Fibroblast of lung (primary cell): ENCODE measurements around the gene RACGAP1.

ENCODE experiments used
- EZH2 ChIP-seq: IDR thresholded peaks from 2 replicates; pipeline ENCODE4 v1.5.1; 2012; ENCODE audit warnings: low read length, control low read depth, mild to moderate bottlenecking; ENCODE audit errors: missing control alignments
- TF ChIP-seq, protein P1 (sequence below), 2 donors: IDR thresholded peaks in 1 of 2; conservative IDR thresholded peaks in 1 of 2; 1 replicate in 1 of 2; 2 replicates in 1 of 2; pipeline ENCODE4 v1.5.1; 2011 to 2012; ENCODE audit warnings: low read length in 2 of 2, control low read depth in 1 of 2, inconsistent platforms in 1 of 2, low read depth in 1 of 2, mild to moderate bottlenecking in 1 of 2

DNA sequence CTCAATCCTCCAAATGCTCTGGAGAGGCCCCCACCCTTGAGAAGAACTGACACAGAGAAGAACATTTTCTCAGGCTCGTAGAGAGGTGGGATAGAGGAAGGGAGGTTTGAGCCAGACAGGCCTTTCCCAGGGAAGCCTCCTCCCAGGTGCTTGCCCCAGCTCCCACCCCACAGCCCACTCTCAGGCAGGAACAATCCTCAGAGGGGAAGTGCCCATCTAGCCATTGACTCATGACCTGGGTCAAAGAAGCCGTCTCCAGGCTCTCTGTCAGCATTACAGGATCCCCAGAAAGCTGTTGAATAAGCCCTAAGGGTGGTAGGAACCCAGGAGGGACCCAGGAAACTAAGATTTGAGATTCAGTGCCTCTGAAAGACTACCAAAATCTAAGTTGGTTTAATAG, 48.7 kb downstream of the RACGAP1 start:
- TF ChIP-seq EZH2: no peak
- TF ChIP-seq, protein P1, sequence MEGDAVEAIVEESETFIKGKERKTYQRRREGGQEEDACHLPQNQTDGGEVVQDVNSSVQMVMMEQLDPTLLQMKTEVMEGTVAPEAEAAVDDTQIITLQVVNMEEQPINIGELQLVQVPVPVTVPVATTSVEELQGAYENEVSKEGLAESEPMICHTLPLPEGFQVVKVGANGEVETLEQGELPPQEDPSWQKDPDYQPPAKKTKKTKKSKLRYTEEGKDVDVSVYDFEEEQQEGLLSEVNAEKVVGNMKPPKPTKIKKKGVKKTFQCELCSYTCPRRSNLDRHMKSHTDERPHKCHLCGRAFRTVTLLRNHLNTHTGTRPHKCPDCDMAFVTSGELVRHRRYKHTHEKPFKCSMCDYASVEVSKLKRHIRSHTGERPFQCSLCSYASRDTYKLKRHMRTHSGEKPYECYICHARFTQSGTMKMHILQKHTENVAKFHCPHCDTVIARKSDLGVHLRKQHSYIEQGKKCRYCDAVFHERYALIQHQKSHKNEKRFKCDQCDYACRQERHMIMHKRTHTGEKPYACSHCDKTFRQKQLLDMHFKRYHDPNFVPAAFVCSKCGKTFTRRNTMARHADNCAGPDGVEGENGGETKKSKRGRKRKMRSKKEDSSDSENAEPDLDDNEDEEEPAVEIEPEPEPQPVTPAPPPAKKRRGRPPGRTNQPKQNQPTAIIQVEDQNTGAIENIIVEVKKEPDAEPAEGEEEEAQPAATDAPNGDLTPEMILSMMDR (conservative IDR thresholded peaks at IDR 0.05 in 1 of 2, IDR thresholded peaks at IDR 0.05 in 1 of 2; ENCODE audit: low read depth in 1 of 2, low read length in 2 of 2): no peak
